ENCODE data around the gene IL15.

- TF ChIP-seq EZH2 (IDR thresholded peaks at IDR 0.05; ENCODE audit: insufficient read depth, poor library complexity, severe bottlenecking) (no peak), EZH2phosphoT487 (IDR thresholded peaks at IDR 0.05; ENCODE audit: insufficient read depth, low read depth) (no peak)
Observed at GRCh38 chr4:141659539-141659938, 23.2 kb downstream of the IL15 start.

Measured in GM23248 (cell line).